Activated gamma-delta T cell treated with Interleukin-2 at 50 U/mL for 16 hours (primary cell): ENCODE data around the gene HPSE.
A peak's percentile ranks its signal among the peaks of the same experiment; 100 is the strongest.
"Not testable (repeated sequence)": the region's sequence is repeated elsewhere in the genome, so short reads cannot be mapped to it uniquely, and the experiment has no call there.

Experiments
- DNase-seq: peaks from one replicate; pipeline ENCODE4 v3.0.0-alpha.2; 2020

Gene HPSE

GRCh38 chr4:83329521-83330110 lies 5.0 kb downstream of the HPSE start:
- DNase-seq: no peak

- no peak for DNase-seq
Observed at GRCh38 chr4:83328521-83329187, 6.0 kb downstream of the HPSE start.

GRCh38 chr4:83326546-83326945 lies 8.1 kb downstream of the HPSE start:
- DNase-seq: no peak

GRCh38 chr4:83325306-83325705 lies 9.3 kb downstream of the HPSE start:
- not testable (repeated sequence) for DNase-seq

GRCh38 chr4:83323136-83323535 lies 11.5 kb downstream of the HPSE start:
- no peak for DNase-seq

GRCh38 chr4:83320548-83320947 lies 14.1 kb downstream of the HPSE start:
- DNase-seq: no peak

- DNase-seq: no peak
Observed at GRCh38 chr4:83318666-83319065, 16.0 kb downstream of the HPSE start.

GRCh38 chr4:83317671-83318070 lies 17.0 kb downstream of the HPSE start:
- DNase-seq: no peak

- no peak for DNase-seq
Observed at GRCh38 chr4:83316459-83317165, 18.0 kb downstream of the HPSE start.

GRCh38 chr4:83315341-83315870 lies 19.2 kb downstream of the HPSE start:
- no peak for DNase-seq

- DNase-seq: no peak
Observed at GRCh38 chr4:83308672-83309071, 26.0 kb downstream of the HPSE start.

- DNase-seq: no peak
Observed at GRCh38 chr4:83307920-83308319, 26.7 kb downstream of the HPSE start.

GRCh38 chr4:83305187-83305586 lies 29.5 kb downstream of the HPSE start:
- no peak for DNase-seq

GRCh38 chr4:83297548-83298260 lies 36.9 kb downstream of the HPSE start:
- DNase-seq: no peak

GRCh38 chr4:83293305-83294046 lies 41.2 kb downstream of the HPSE start:
- no peak for DNase-seq

GRCh38 chr4:83290059-83290774 lies 44.4 kb downstream of the HPSE start:
- DNase-seq: not testable (repeated sequence)

GRCh38 chr4:83288381-83288780 lies 46.3 kb downstream of the HPSE start:
- not testable (repeated sequence) for DNase-seq

GRCh38 chr4:83285055-83285407 lies 49.6 kb downstream of the HPSE start:
- DNase-seq: no peak

- peak; percentile 93 for DNase-seq
Observed at GRCh38 chr4:83284193-83285054, 50.2 kb downstream of the HPSE start, which contains the start of gene COQ2. Gene COQ2 (minus strand): TSS chr4:83284798. CDS start chr4:83284764, 34 bp downstream.

- DNase-seq: no peak
Observed at GRCh38 chr4:83283181-83283580, 51.5 kb downstream of the HPSE start.

GRCh38 chr4:83282049-83282535 lies 52.6 kb downstream of the HPSE start:
- peak; percentile 56 for DNase-seq
